DND-41 (cell line): ENCODE measurements around the gene GPR17.

ENCODE experiments used
- ATAC-seq: fragments of 200-7000 bp; cut with Tn5 transposase; 3 replicates; pipeline ENCODE4 v1.9.1; 2021; ENCODE audit warnings: low read depth; ENCODE audit not compliant: insufficient read depth
- DNase-seq: peaks from one replicate; pipeline ENCODE4 v3.0.0-alpha.2; 2020
- H2AFZ ChIP-seq: 2 replicates; pipeline ENCODE4 v1.6.0; 2012; ENCODE audit warnings: low read depth, low read length
- H3K27ac ChIP-seq: 2 replicates; pipeline ENCODE4 v1.5.1; 2012; ENCODE audit warnings: low read length, inconsistent platforms
- H3K27me3 ChIP-seq: fragments of 200-600 bp; sonication (generic); 2 replicates; pipeline ENCODE4 v1.6.0; 2012; ENCODE audit warnings: low read length, mild to moderate bottlenecking, inconsistent platforms; ENCODE audit not compliant: insufficient read depth, poor library complexity
- H3K36me3 ChIP-seq: 2 replicates; pipeline ENCODE4 v1.5.1; 2012; ENCODE audit warnings: low read length, inconsistent platforms; ENCODE audit not compliant: insufficient read depth
- H3K4me1 ChIP-seq: 2 replicates; pipeline ENCODE4 v1.5.1; 2012; ENCODE audit warnings: mild to moderate bottlenecking, low read length; ENCODE audit not compliant: insufficient read depth
- H3K4me2 ChIP-seq: 2 replicates; pipeline ENCODE4 v1.6.0; 2012; ENCODE audit warnings: mild to moderate bottlenecking, moderate library complexity, low read length, inconsistent platforms; ENCODE audit not compliant: insufficient read depth
- H3K4me3 ChIP-seq, 2 experiments: fragments of 200-600 bp in 1 of 2; shearing (Covaris generic) in 1 of 2; 2 replicates each; pipeline ENCODE4 v1.5.1; 2012 to 2016; ENCODE audit warnings: inconsistent platforms in 2 of 2, low read length in 2 of 2, mild to moderate bottlenecking in 2 of 2, low read depth in 1 of 2, moderate library complexity in 1 of 2
- H3K79me2 ChIP-seq: 2 replicates; pipeline ENCODE4 v1.6.0; 2012; ENCODE audit warnings: low read length, inconsistent platforms; ENCODE audit not compliant: insufficient read depth
- H3K9ac ChIP-seq: 2 replicates; pipeline ENCODE4 v1.6.0; 2012; ENCODE audit warnings: low read depth, mild to moderate bottlenecking, inconsistent platforms, low read length, moderate library complexity
- H3K9me3 ChIP-seq: 2 replicates; pipeline ENCODE4 v1.5.1; 2012; ENCODE audit warnings: low read length, moderate library complexity, mild to moderate bottlenecking, inconsistent platforms; ENCODE audit not compliant: insufficient read depth, severe bottlenecking
- H4K20me1 ChIP-seq: 2 replicates; pipeline ENCODE4 v1.6.0; 2012; ENCODE audit warnings: low read length; ENCODE audit not compliant: insufficient read depth
- CTCF ChIP-seq: IDR thresholded peaks from 2 replicates; pipeline ENCODE4 v1.5.1; 2012; ENCODE audit warnings: borderline replicate concordance, low read length, moderate library complexity, mild to moderate bottlenecking; ENCODE audit not compliant: poor library complexity, severe bottlenecking; ENCODE audit errors: extremely low read depth
- EZH2 ChIP-seq: IDR thresholded peaks from 3 replicates; pipeline ENCODE4 v1.6.1; 2012; ENCODE audit warnings: borderline replicate concordance, low read depth, mild to moderate bottlenecking, moderate library complexity, low read length, inconsistent platforms; ENCODE audit not compliant: severe bottlenecking

GPR17 gene

DNA sequence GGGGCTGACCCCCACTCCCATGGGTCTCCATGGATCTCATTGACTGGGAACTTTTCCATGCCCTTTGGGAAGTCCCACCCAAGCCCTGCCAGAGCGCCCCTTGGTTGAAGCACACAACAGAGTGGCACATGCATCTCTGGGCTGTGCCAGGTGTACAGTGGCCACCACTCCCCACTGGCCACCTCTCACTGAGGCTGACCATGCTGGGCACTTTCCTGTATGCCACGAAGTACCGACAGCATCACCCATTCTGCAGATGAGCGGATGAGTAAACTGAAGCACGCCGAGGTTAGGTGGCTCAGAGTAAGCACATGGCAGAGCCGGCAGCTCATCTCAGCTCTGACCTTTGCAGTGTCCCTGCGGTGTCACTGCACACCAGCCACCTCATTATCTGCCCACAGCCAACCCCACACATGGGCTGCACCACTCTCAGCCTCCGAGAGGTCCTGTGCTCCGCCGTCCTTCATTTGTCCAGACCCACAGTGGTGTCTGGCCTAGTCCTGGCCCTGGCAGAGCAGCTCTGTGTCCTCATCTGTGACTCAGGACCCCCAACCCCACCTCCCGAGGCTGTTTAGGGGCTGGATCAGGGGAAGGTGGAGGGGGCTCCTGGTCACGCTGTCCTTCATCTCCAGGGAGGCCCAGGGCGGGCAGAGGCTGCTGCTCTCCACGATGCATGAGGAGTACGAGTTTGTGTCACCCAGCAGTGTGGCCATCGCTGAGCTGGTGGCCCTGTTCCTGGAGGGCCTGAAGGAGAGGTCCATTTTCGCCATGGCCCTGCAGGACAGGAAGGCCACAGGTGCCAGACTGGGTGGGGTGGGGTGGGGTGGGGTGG is 18.0 kb upstream of the GPR17 start:
- no peak for TF ChIP-seq EZH2
- no peak for TF ChIP-seq CTCF
- H3K9me3 ChIP-seq: no peaks in the 10 kb centered on the region
- ATAC-seq (no peak), DNase-seq (no peak)
- peak overlapping the region; percentile 85 for H3K27ac ChIP-seq
- no peak overlapping the region for H2AFZ ChIP-seq
- no peak overlapping the region for H3K4me2 ChIP-seq
- H3K9ac ChIP-seq: peak overlapping the region; percentile 8; the same call in 1 of the 2 replicates
- no peaks in the 10 kb centered on the region for H4K20me1 ChIP-seq
- H3K4me3 ChIP-seq: no peak overlapping the region
- no peaks in the 10 kb centered on the region for H3K27me3 ChIP-seq
- peaks cover 66% of the 10 kb centered on the region for H3K36me3 ChIP-seq
- peaks cover 78% of the 10 kb centered on the region for H3K4me1 ChIP-seq
- H3K79me2 ChIP-seq: no peaks in the 10 kb centered on the region

GRCh38 chr2:127628767-127629614 is 17.0 kb upstream of the GPR17 start:
- no peak overlapping the region for H2AFZ ChIP-seq
- ATAC-seq (no peak), DNase-seq (no peak)
- TF ChIP-seq CTCF (no peak), EZH2 (no peak)
- no peaks in the 10 kb centered on the region for H3K79me2 ChIP-seq
- H3K4me3 ChIP-seq: no peak overlapping the region
- peak overlapping the region; percentile 97 for H3K27ac ChIP-seq
- H3K4me2 ChIP-seq: no peak overlapping the region
- H3K9me3 ChIP-seq: no peaks in the 10 kb centered on the region
- H3K27me3 ChIP-seq: no peaks in the 10 kb centered on the region
- peaks cover 78% of the 10 kb centered on the region for H3K4me1 ChIP-seq
- H4K20me1 ChIP-seq: no peaks in the 10 kb centered on the region
- H3K9ac ChIP-seq: peak overlapping the region; percentile 32
- peaks cover 60% of the 10 kb centered on the region; the same call in 1 of the 2 replicates for H3K36me3 ChIP-seq

DNA sequence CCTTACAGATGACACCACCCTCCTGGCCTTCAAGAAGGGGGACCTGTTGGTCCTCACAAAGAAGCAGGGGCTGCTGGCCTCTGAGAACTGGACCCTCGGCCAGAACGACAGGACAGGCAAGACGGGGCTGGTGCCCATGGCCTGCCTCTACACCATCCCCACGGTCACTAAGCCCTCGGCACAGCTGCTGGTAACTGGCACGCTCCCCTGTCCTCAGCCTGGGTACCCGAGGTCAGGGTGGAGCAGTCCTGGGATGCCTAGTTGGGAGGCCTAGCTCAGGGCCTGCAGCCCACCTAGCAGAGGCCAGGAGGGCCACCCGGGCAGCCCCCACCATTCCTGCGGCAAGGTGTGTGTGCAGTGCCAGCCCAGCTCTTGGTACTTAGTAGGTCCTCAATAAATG is 16.3 kb upstream of the GPR17 start:
- H3K27me3 ChIP-seq: no peaks in the 10 kb centered on the region
- peaks cover 60% of the 10 kb centered on the region for H3K36me3 ChIP-seq
- peak overlapping the region; percentile 32 for H3K9ac ChIP-seq
- no peaks in the 10 kb centered on the region for H3K79me2 ChIP-seq
- H3K4me1 ChIP-seq: peaks cover 78% of the 10 kb centered on the region
- no peak overlapping the region for H3K4me3 ChIP-seq
- no peaks in the 10 kb centered on the region for H4K20me1 ChIP-seq
- H3K9me3 ChIP-seq: no peaks in the 10 kb centered on the region
- H2AFZ ChIP-seq: no peak overlapping the region
- ATAC-seq (no peak), DNase-seq (no peak)
- no peak overlapping the region for H3K4me2 ChIP-seq
- peak overlapping the region; percentile 97 for H3K27ac ChIP-seq
- TF ChIP-seq EZH2 (no peak), CTCF (no peak)
